Prostate gland (tissue), 2 donors: ENCODE results near the gene CLEC2D. TPM values are rescaled to one million over a fixed set of nuclear protein-coding genes. Genes with fewer than 3 reads are reported as not detected.

Experiments
- DNase-seq: peaks from one replicate; pipeline ENCODE4 v3.0.0-alpha.2; 2019; ENCODE audit warnings: low spot score
- H3K27ac ChIP-seq, 2 donors: fragments of 200-600 bp; sonication (generic); 2 replicates each; pipeline ENCODE4 v1.5.1; 2017 to 2019
- H3K27me3 ChIP-seq: fragments of 200-600 bp; sonication (generic); replicated peaks from 2 replicates; pipeline ENCODE4 v1.5.1; 2019; ENCODE audit not compliant: insufficient read depth
- H3K36me3 ChIP-seq, 2 donors: fragments of 200-600 bp; sonication (generic); 1 replicate in 1 of 2; 2 replicates in 1 of 2; pipeline versions ENCODE4 v1.5.1 to v1.8.1; 2017 to 2019
- H3K4me1 ChIP-seq: fragments of 200-600 bp; sonication (generic); replicated peaks from 2 replicates; pipeline ENCODE4 v1.5.1; 2019
- H3K4me3 ChIP-seq, 2 donors: fragments of 200-600 bp; sonication (generic); 2 replicates each; pipeline ENCODE4 v1.5.1; 2017 to 2019
- H3K9me3 ChIP-seq: fragments of 200-600 bp; sonication (generic); 2 replicates; pipeline ENCODE4 v1.5.1; 2017
- CTCF ChIP-seq, 4 experiments: fragments of 200-600 bp in 2 of 4; fragments of 450-650 bp in 2 of 4; sonication (generic) in 2 of 4; IDR thresholded peaks; 1 replicate in 3 of 4; 2 replicates in 1 of 4; pipeline ENCODE4 v1.5.1; 2016 to 2019; ENCODE audit warnings: antibody characterized with exemption in 4 of 4, mild to moderate bottlenecking in 2 of 4, moderate library complexity in 2 of 4
- POLR2A ChIP-seq: fragments of 450-650 bp; IDR thresholded peaks from one replicate; pipeline ENCODE4 v1.6.1; 2016; ENCODE audit warnings: antibody characterized with exemption, mild to moderate bottlenecking
- POLR2AphosphoS5 ChIP-seq: sonication (generic); formaldehyde crosslinking; IDR thresholded peaks from one replicate; pipeline ENCODE4 v1.6.1; 2017; ENCODE audit warnings: antibody characterized with exemption
- WGBS: methylation state at CpG from one replicate; pipeline ENCODE4 v1.1.5; 2018; 5-methylcytosine and 5-hydroxymethylcytosine counted together
- intact Hi-C: fragments of 100-400 bp; cut with DNase I; formaldehyde crosslinking; loops from one replicate; pipeline ENCODE4 v1.14.2; 2022
- total RNA-seq, 2 donors: library from RNA; depleted of rRNA; stranded (reverse); fragments of >200 nt; gene quantifications; one replicate each; pipeline ENCODE4 v1.1.0, GENCODE V29; 2016

The CLEC2D gene
- total RNA-seq, 2 donors from 2014 or later: 4.1 to 19.9 TPM

- Histone ChIP-seq H3K27ac (no peak overlapping the region), H3K36me3 (no peaks in the 10 kb centered on the region), H3K9me3 (no peaks in the 10 kb centered on the region), H3K4me3 (no peak overlapping the region), H3K4me1 (no peaks in the 10 kb centered on the region), H3K27me3 (no peaks in the 10 kb centered on the region)
- intact Hi-C loops: no loop called here
- TF ChIP-seq POLR2AphosphoS5 (no peak), CTCF (IDR thresholded peaks at IDR 0.05) (no peak), POLR2A (no peak)
- DNase-seq: no peak
- WGBS: 96% methylated on average over 1 of the region's 1 CpG
Measured at GRCh38 chr12:9660046-9660445, 9.5 kb upstream of the CLEC2D start.

GRCh38 chr12:9661720-9662119, 7.8 kb upstream of the CLEC2D start:
- no peak for DNase-seq
- intact Hi-C loops: no loop called here
- H3K27me3 ChIP-seq: no peaks in the 10 kb centered on the region
- no peaks in the 10 kb centered on the region for H3K36me3 ChIP-seq
- WGBS: 99% methylated on average over 2 of the region's 2 CpGs
- no peak overlapping the region for H3K4me3 ChIP-seq
- no peak for TF ChIP-seq POLR2AphosphoS5
- TF ChIP-seq POLR2A: no peak
- no peak for TF ChIP-seq CTCF (IDR thresholded peaks at IDR 0.05)
- H3K9me3 ChIP-seq: no peaks in the 10 kb centered on the region
- no peak overlapping the region for H3K27ac ChIP-seq
- no peaks in the 10 kb centered on the region for H3K4me1 ChIP-seq

- no peaks in the 10 kb centered on the region for H3K36me3 ChIP-seq
Measured at GRCh38 chr12:9662488-9662887, 7.0 kb upstream of the CLEC2D start.

GRCh38 chr12:9667403-9668160, 1.9 kb upstream of the CLEC2D start:
- Histone ChIP-seq H3K27me3 (no peaks in the 10 kb centered on the region), H3K4me1 (no peaks in the 10 kb centered on the region), H3K4me3 (no peak overlapping the region), H3K36me3 (no peaks in the 10 kb centered on the region), H3K9me3 (no peaks in the 10 kb centered on the region), H3K27ac (no peak overlapping the region)
- DNase-seq: no peak
- intact Hi-C loops: no loop called here
- TF ChIP-seq POLR2AphosphoS5 (no peak), POLR2A (no peak), CTCF (IDR thresholded peaks at IDR 0.05) (no peak)
- 88% methylated on average over 2 of the region's 2 CpGs for WGBS

More at GRCh38 chr12:9662488-9662887, 7.0 kb upstream of the CLEC2D start:
- no peak for DNase-seq
- Histone ChIP-seq H3K9me3 (no peaks in the 10 kb centered on the region), H3K4me3 (no peak overlapping the region), H3K27me3 (no peaks in the 10 kb centered on the region), H3K27ac (no peak overlapping the region), H3K4me1 (no peaks in the 10 kb centered on the region)
- intact Hi-C loops: no loop called here
- no peak for TF ChIP-seq POLR2A
- TF ChIP-seq CTCF (IDR thresholded peaks at IDR 0.05): no peak
- TF ChIP-seq POLR2AphosphoS5: no peak
